Activated CD8-positive, alpha-beta memory T cell treated with anti-CD3 and anti-CD28 coated beads for 36 hours (primary cell): ENCODE measurements around the gene NUDT19. TPM values are rescaled to one million over a fixed set of nuclear protein-coding genes. Genes with fewer than 3 reads are reported as not detected.
"Not testable (repeated sequence)": the region's sequence is repeated elsewhere in the genome, so short reads cannot be mapped to it uniquely, and the experiment has no call there.

Source experiments
- CTCF ChIA-PET: fragments of 350-600 bp; sonication (Branson Sonifier 250); formaldehyde crosslinking; loops from one replicate; lab custom pipeline; 2021; ENCODE audit warnings: antibody characterized with exemption; lab: Charles Lee
- POLR2A ChIA-PET: fragments of 350-600 bp; sonication (Branson Sonifier 250); formaldehyde crosslinking; loops from one replicate; lab custom pipeline; 2021; ENCODE audit warnings: antibody characterized with exemption; lab: Charles Lee
- total RNA-seq, 2 experiments: library from RNA; stranded (reverse); gene quantifications; one replicate each; pipeline ENCODE4 v1.2.3, GENCODE V29; 2021

The NUDT19 gene
- total RNA-seq, 2 experiments from 2014 or later = 19.2 to 20.0 TPM

GRCh38 chr19:32746631-32747196, 55.1 kb downstream of the NUDT19 start:
- POLR2A ChIA-PET = interaction anchor here (0.7 to 0.8 kb wide), 3 partner anchors 73 to 318 kb away, joined by 3 to 4 read pairs (median 3); partner anchors contain the start of gene RHPN2
- CTCF ChIA-PET = not testable (repeated sequence)

- ChIA-PET POLR2A (no interaction called here), CTCF (no interaction called here)
These were observed 56.9 kb downstream of the NUDT19 start for GRCh38 chr19:32748497-32748896.

- CTCF ChIA-PET = no interaction called here
- POLR2A ChIA-PET = no interaction called here
These were observed 57.3 kb downstream of the NUDT19 start for GRCh38 chr19:32748948-32749347.

- CTCF ChIA-PET = no interaction called here
- POLR2A ChIA-PET = no interaction called here
These were observed 57.7 kb downstream of the NUDT19 start for GRCh38 chr19:32749361-32749760.

- POLR2A ChIA-PET = no interaction called here
- CTCF ChIA-PET = no interaction called here
These were observed 58.9 kb downstream of the NUDT19 start for GRCh38 chr19:32750441-32751055.

- ChIA-PET CTCF (no interaction called here), POLR2A (no interaction called here)
These were observed 59.4 kb downstream of the NUDT19 start for GRCh38 chr19:32751066-32751465.

- ChIA-PET CTCF (no interaction called here), POLR2A (no interaction called here)
These were observed 65.6 kb downstream of the NUDT19 start for GRCh38 chr19:32757189-32757588.

Other genes with a start within 250 kb of the NUDT19 start
- gene PDCD5, start 110.6 kb upstream of the NUDT19 start, total RNA-seq = 100 to 1,000 TPM; 286 to 287 TPM
- 10 to 100 TPM; 44.8 to 47.3 TPM for gene ANKRD27, start 16.6 kb upstream of the NUDT19 start, total RNA-seq
- under 1 TPM; 0.06 to 0.13 TPM for gene RGS9BP, start 16.0 kb upstream of the NUDT19 start, total RNA-seq
- gene TDRD12, start 27.9 kb downstream of the NUDT19 start, total RNA-seq = not detected
- not detected for gene SLC7A9, start 177.9 kb downstream of the NUDT19 start, total RNA-seq